NOMO-1 treated with DMSO at 0.1 percent for 48 hours (cell line): ENCODE measurements around the gene CIAPIN1.

Experiments
- DNase-seq: peaks from one replicate; lab custom pipeline; 2025; ENCODE audit not compliant: unreplicated experiment; lab: John Stamatoyannopoulos, UW

CIAPIN1 gene

DNA sequence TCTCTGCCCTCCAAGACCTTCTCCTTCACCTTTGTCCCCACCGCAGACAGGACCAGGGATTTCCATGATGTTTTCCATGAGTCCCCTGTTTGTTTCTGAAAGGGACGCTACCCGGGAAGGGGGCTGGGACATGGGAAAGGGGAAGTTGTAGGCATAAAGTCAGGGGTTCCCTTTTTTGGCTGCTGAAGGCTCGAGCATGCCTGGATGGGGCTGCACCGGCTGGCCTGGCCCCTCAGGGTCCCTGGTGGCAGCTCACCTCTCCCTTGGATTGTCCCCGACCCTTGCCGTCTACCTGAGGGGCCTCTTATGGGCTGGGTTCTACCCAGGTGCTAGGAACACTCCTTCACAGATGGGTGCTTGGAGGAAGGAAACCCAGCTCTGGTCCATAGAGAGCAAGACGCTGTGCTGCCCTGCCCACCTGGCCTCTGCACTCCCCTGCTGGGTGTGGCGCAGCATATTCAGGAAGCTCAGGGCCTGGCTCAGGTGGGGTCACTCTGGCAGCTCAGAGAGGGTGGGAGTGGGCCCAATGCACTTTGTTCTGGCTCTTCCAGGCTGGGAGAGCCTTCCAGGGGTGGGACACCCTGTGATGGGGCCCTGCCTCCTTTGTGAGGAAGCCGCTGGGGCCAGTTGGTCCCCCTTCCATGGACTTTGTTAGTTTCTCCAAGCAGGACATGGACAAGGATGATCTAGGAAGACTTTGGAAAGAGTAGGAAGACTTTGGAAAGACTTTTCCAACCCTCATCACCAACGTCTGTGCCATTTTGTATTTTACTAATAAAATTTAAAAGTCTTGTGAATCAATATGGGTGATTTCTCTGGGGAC, 62.7 kb downstream of the CIAPIN1 start:
- peak; percentile 58 for DNase-seq

DNA sequence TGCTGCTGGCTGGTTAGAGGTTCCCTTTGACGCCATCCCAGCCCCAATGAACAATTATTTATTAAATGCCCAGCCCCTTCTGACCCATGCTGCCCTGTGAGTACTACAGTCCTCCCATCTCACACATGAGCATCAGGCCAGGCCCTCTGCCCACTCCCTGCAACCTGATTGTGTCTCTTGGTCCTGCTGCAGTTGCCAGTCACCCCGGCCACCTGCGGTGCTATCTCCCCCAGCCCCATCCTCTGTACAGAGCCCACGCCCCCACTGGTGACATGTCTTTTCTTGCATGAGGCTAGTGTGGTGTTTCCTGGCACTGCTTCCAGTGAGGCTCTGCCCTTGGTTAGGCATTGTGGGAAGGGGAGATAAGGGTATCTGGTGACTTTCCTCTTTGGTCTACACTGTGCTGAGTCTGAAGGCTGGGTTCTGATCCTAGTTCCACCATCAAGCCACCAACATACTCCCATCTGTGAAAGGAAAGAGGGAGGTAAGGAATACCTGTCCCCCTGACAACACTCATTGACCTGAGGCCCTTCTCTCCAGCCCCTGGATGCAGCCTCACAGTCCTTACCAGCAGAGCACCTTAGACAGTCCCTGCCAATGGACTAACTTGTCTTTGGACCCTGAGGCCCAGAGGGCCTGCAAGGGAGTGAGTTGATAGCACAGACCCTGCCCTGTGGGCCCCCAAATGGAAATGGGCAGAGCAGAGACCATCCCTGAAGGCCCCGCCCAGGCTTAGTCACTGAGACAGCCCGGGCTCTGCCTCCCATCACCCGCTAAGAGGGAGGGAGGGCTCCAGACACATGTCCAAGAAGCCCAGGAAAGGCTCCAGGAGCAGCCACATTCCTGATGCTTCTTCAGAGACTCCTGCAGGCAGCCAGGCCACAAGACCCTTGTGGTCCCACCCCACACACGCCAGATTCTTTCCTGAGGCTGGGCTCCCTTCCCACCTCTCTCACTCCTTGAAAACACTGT, 63.6 kb downstream of the CIAPIN1 start:
- DNase-seq, result no peak

DNA sequence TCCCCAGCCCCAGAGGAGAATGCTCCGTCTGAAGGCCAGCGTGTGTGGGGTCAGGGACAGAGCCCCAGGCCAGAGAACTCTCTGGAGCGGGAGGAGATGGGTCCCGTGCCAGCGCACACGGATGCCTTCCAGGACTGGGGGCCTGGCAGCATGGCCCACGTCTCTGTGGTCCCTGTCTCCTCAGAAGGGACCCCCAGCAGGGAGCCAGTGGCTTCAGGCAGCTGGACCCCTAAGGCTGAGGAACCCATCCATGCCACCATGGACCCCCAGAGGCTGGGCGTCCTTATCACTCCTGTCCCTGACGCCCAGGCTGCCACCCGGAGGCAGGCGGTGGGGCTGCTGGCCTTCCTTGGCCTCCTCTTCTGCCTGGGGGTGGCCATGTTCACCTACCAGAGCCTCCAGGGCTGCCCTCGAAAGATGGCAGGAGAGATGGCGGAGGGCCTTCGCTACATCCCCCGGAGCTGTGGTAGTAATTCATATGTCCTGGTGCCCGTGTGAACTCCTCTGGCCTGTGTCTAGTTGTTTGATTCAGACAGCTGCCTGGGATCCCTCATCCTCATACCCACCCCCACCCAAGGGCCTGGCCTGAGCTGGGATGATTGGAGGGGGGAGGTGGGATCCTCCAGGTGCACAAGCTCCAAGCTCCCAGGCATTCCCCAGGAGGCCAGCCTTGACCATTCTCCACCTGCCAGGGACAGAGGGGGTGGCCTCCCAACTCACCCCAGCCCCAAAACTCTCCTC, 64.5 kb downstream of the CIAPIN1 start:
- no peak for DNase-seq

GRCh38 chr16:57381791-57382534, 65.2 kb downstream of the CIAPIN1 start:
- DNase-seq, result no peak

GRCh38 chr16:57380671-57381462, 66.3 kb downstream of the CIAPIN1 start:
- no peak for DNase-seq

- DNase-seq, result no peak
These were observed 67.6 kb downstream of the CIAPIN1 start for GRCh38 chr16:57379579-57379978.
